ENCODE measurements around the gene DAPK2. TPM values are rescaled to one million over a fixed set of nuclear protein-coding genes. Genes with fewer than 3 reads are reported as not detected.

DAPK2 gene
- polyA plus RNA-seq, 1 of the 3 experiments (the other 2 are of a cell fraction), result 1.4 TPM

DNA sequence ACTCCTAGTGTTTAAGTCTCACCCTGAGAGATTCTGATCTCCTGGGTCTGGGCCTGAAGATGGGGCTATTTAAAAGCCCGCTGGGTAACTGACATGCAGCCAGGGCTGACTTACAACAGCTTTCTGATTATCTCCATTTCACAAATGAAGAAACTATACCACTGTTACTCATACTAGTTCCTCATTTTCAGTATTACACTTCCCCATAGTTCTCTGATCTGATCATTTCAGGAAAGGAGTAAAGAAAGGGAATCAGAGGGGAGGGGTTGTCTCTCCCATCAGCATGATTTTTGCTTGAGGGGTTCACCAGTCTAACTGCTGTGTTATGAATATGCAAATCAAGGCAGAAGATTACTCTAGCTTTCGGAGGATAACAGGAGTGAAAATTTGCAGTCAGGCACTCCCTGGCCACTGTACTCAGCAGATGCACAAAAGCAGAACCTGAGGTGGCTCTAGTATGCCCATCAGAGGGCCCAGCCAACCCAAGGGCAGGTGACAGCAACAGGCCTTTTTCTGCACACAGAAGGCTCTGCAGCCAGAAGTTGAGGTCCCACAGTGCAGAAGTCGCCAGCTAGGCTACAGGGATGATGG lies 59.4 kb downstream of the DAPK2 start:
- Histone ChIP-seq H3K9me3 (no peaks in the 10 kb centered on the region), H3K9ac (no peak overlapping the region), H3K4me3 (ENCODE audit: low read depth in 2 of 2, low read length in 1 of 2) (no peak overlapping the region), H3K27me3 (ENCODE audit: insufficient read depth) (no peaks in the 10 kb centered on the region), H3K4me1 (ENCODE audit: control insufficient read depth in 1 of 2, insufficient read depth in 2 of 2, low read depth in 1 of 2, low read length in 1 of 2) (no peaks in the 10 kb centered on the region), H3K27ac (ENCODE audit: low read depth in 2 of 2, low read length in 1 of 2) (no peak overlapping the region), H2AFZ (ENCODE audit: low read depth) (no peak overlapping the region), H3F3A (replicated peaks; ENCODE audit: insufficient read depth) (no peaks in the 10 kb centered on the region), H3K79me2 (ENCODE audit: insufficient read depth) (no peaks in the 10 kb centered on the region), H3K4me2 (no peak overlapping the region), H3K9me2 (no peaks in the 10 kb centered on the region), H4K20me1 (ENCODE audit: insufficient read depth) (no peaks in the 10 kb centered on the region), H3K36me3 (replicated peaks in 1 of 2; ENCODE audit: control insufficient read depth in 1 of 2, insufficient read depth in 2 of 2, low read length in 1 of 2) (no peaks in the 10 kb centered on the region)
- ChIA-PET POLR2A (no interaction called here), CTCF (interaction anchor here (1.1 to 1.5 kb wide), 3 partner anchors 9 to 520 kb away, joined by 3 to 4 read pairs (median 3); no protein-coding TSS in a partner anchor)
- 100% methylated on average over 2 of the region's 3 CpGs for WGBS (ENCODE audit: low lambda C conversion rate)
- DNase-seq, result no peak
- TF ChIP-seq, protein P1, sequence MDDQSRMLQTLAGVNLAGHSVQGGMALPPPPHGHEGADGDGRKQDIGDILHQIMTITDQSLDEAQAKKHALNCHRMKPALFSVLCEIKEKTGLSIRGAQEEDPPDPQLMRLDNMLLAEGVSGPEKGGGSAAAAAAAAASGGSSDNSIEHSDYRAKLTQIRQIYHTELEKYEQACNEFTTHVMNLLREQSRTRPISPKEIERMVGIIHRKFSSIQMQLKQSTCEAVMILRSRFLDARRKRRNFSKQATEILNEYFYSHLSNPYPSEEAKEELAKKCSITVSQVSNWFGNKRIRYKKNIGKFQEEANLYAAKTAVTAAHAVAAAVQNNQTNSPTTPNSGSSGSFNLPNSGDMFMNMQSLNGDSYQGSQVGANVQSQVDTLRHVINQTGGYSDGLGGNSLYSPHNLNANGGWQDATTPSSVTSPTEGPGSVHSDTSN (IDR thresholded peaks at IDR 0.05), result no peak
- no peak for TF ChIP-seq FOXJ3 (CRISPR knock-in tag; IDR thresholded peaks at IDR 0.05)
- TF ChIP-seq, protein P2, sequence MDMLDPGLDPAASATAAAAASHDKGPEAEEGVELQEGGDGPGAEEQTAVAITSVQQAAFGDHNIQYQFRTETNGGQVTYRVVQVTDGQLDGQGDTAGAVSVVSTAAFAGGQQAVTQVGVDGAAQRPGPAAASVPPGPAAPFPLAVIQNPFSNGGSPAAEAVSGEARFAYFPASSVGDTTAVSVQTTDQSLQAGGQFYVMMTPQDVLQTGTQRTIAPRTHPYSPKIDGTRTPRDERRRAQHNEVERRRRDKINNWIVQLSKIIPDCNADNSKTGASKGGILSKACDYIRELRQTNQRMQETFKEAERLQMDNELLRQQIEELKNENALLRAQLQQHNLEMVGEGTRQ (IDR thresholded peaks at IDR 0.05; ENCODE audit: borderline replicate concordance, low read depth, low read length), result no peak
- no peak for TF ChIP-seq JUND (IDR thresholded peaks at IDR 0.05)
- TF ChIP-seq ELF1 (IDR thresholded peaks at IDR 0.05), result no peak
- TF ChIP-seq NRF1 (IDR thresholded peaks at IDR 0.05; ENCODE audit: low read depth, low read length), result no peak

DNA sequence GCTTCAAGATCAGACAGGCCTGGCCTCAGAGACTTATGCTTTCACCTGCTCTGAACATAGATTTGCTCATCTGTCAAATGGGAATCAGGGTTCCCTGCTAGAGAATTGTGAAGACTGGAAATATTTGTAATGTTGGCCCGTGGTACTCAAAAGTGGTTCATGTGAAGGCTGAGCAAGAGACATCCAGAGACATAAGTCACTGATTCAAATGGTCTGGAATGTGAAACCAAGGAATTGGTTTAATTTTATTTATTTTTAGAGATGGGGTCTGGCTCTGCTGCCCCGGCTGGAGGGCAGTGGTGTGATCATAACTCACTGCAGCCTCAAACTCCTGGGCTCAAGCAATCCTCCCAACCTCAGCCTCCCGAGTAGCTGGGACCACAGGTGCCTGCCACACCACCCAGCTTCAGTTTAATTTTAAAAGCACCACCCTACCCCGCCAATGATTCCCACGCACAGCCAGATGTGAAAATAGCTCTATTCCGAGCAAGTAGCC lies 60.1 kb downstream of the DAPK2 start:
- Histone ChIP-seq H3K9ac (no peak overlapping the region), H3K4me1 (ENCODE audit: control insufficient read depth in 1 of 2, insufficient read depth in 2 of 2, low read depth in 1 of 2, low read length in 1 of 2) (no peaks in the 10 kb centered on the region), H3F3A (replicated peaks; ENCODE audit: insufficient read depth) (no peaks in the 10 kb centered on the region), H3K27ac (ENCODE audit: low read depth in 2 of 2, low read length in 1 of 2) (no peak overlapping the region), H2AFZ (ENCODE audit: low read depth) (no peak overlapping the region), H3K4me2 (no peak overlapping the region), H3K27me3 (ENCODE audit: insufficient read depth) (no peaks in the 10 kb centered on the region), H3K9me2 (no peaks in the 10 kb centered on the region), H3K4me3 (ENCODE audit: low read depth in 2 of 2, low read length in 1 of 2) (no peak overlapping the region), H3K36me3 (replicated peaks in 1 of 2; ENCODE audit: control insufficient read depth in 1 of 2, insufficient read depth in 2 of 2, low read length in 1 of 2) (no peaks in the 10 kb centered on the region), H4K20me1 (ENCODE audit: insufficient read depth) (no peaks in the 10 kb centered on the region), H3K79me2 (ENCODE audit: insufficient read depth) (no peaks in the 10 kb centered on the region), H3K9me3 (no peaks in the 10 kb centered on the region)
- no peak for DNase-seq
- 83% methylated on average over 6 of the region's 6 CpGs for WGBS (ENCODE audit: low lambda C conversion rate)
- TF ChIP-seq TCF12 (IDR thresholded peaks at IDR 0.05), result no peak
- no peak for TF ChIP-seq SIN3A (IDR thresholded peaks at IDR 0.05; ENCODE audit: borderline replicate concordance, low read depth, low read length)
- CTCF ChIA-PET, result interaction anchor here (1.1 to 1.5 kb wide), 3 partner anchors 9 to 520 kb away, joined by 3 to 4 read pairs (median 3); no protein-coding TSS in a partner anchor
- POLR2A ChIA-PET, result no interaction called here

Data from SK-N-SH (cell line).